ENCODE measurements around the gene APMAP. TPM values are rescaled to one million over a fixed set of nuclear protein-coding genes. Genes with fewer than 3 reads are reported as not detected.

Gene APMAP
- total and polyA plus RNA-seq, 4 donors: 40.8 to 87.0 (median 62.9) TPM

- Histone ChIP-seq H3K27me3 (ENCODE audit: control insufficient read depth in 3 of 3, insufficient read depth in 3 of 3, low read length in 2 of 3) (no peaks in the 10 kb centered on the region), H3K9ac (ENCODE audit: insufficient read depth in 1 of 2, low read length in 2 of 2) (no peak overlapping the region), H3K4me3 (no peak overlapping the region), H3K9me3 (ENCODE audit: control insufficient read depth in 4 of 4, insufficient read depth in 3 of 4, low read length in 3 of 4) (peaks cover 0 to 5% (median 2%) of the 10 kb centered on the region in 4 donors), H3K4me1 (ENCODE audit: control insufficient read depth in 5 of 5, insufficient read depth in 5 of 5, low read length in 5 of 5) (peaks cover 0 to 1% (median 0%) of the 10 kb centered on the region in 5 donors), H3K27ac (ENCODE audit: low read depth in 1 of 2, low read length in 1 of 2) (no peak overlapping the region), H3K36me3 (ENCODE audit: control insufficient read depth in 4 of 4, insufficient read depth in 4 of 4, low read length in 4 of 4) (peaks cover 29 to 52% (median 30%) of the 10 kb centered on the region in 4 donors)
- ATAC-seq (ENCODE audit: insufficient read depth, low FRiP score) (no peak), DNase-seq (peak in 1 of 3 donors; percentile 9)
- no peak for TF ChIP-seq CTCF (IDR thresholded peaks at IDR 0.05; ENCODE audit: control extremely low read depth, extremely low read depth)
- 87 to 88% methylated on average over 6 of the region's 6 CpGs for WGBS, 2 donors
Observed at GRCh38 chr20:24971376-24972101, 21.0 kb downstream of the APMAP start.

GRCh38 chr20:24970754-24971153 lies 21.8 kb downstream of the APMAP start:
- WGBS, 2 donors: 71 to 82% methylated on average over 8 of the region's 8 CpGs

GRCh38 chr20:24970030-24970553 lies 22.5 kb downstream of the APMAP start:
- H3K27ac ChIP-seq (ENCODE audit: low read depth in 1 of 2, low read length in 1 of 2): no peak overlapping the region
- H3K36me3 ChIP-seq (ENCODE audit: control insufficient read depth in 4 of 4, insufficient read depth in 4 of 4, low read length in 4 of 4): peaks cover 28 to 62% (median 29%) of the 10 kb centered on the region in 4 donors
- no peak overlapping the region for H3K9ac ChIP-seq (ENCODE audit: insufficient read depth in 1 of 2, low read length in 2 of 2)
- WGBS, 2 donors: 88 to 89% methylated on average over 5 of the region's 5 CpGs
- no peak for TF ChIP-seq CTCF (IDR thresholded peaks at IDR 0.05; ENCODE audit: control extremely low read depth, extremely low read depth)
- peaks cover 0 to 1% (median 0%) of the 10 kb centered on the region in 5 donors for H3K4me1 ChIP-seq (ENCODE audit: control insufficient read depth in 5 of 5, insufficient read depth in 5 of 5, low read length in 5 of 5)
- H3K9me3 ChIP-seq (ENCODE audit: control insufficient read depth in 4 of 4, insufficient read depth in 3 of 4, low read length in 3 of 4): peaks cover 0 to 3% (median 0%) of the 10 kb centered on the region in 4 donors
- ATAC-seq (ENCODE audit: insufficient read depth, low FRiP score) (no peak), DNase-seq (no peak)
- no peaks in the 10 kb centered on the region for H3K27me3 ChIP-seq (ENCODE audit: control insufficient read depth in 3 of 3, insufficient read depth in 3 of 3, low read length in 2 of 3)
- no peak overlapping the region for H3K4me3 ChIP-seq

More at GRCh38 chr20:24970754-24971153, 21.8 kb downstream of the APMAP start:
- Histone ChIP-seq H3K27ac (ENCODE audit: low read depth in 1 of 2, low read length in 1 of 2) (no peak overlapping the region), H3K9me3 (ENCODE audit: control insufficient read depth in 4 of 4, insufficient read depth in 3 of 4, low read length in 3 of 4) (peaks cover 0 to 3% (median 0%) of the 10 kb centered on the region in 4 donors), H3K36me3 (ENCODE audit: control insufficient read depth in 4 of 4, insufficient read depth in 4 of 4, low read length in 4 of 4) (peaks cover 27 to 56% (median 29%) of the 10 kb centered on the region in 4 donors), H3K4me3 (no peak overlapping the region), H3K9ac (ENCODE audit: insufficient read depth in 1 of 2, low read length in 2 of 2) (no peak overlapping the region), H3K4me1 (ENCODE audit: control insufficient read depth in 5 of 5, insufficient read depth in 5 of 5, low read length in 5 of 5) (peaks cover 0 to 1% (median 0%) of the 10 kb centered on the region in 5 donors), H3K27me3 (ENCODE audit: control insufficient read depth in 3 of 3, insufficient read depth in 3 of 3, low read length in 2 of 3) (no peaks in the 10 kb centered on the region)
- TF ChIP-seq CTCF (IDR thresholded peaks at IDR 0.05; ENCODE audit: control extremely low read depth, extremely low read depth): no peak
- peak in 1 of 3 donors; percentile 6 for DNase-seq
- ATAC-seq (ENCODE audit: insufficient read depth, low FRiP score): no peak

All from lung (tissue), 12 donors.